GM12864 (cell line): ENCODE results near the gene PCYT2.

ENCODE experiments used
- DNase-seq: peaks from one replicate; pipeline ENCODE4 v3.0.0-alpha.2; 2011; ENCODE audit warnings: low read depth
- H3K4me3 ChIP-seq: 2 replicates; pipeline ENCODE4 v1.5.1; 2011; ENCODE audit warnings: mild to moderate bottlenecking, low read depth, low read length, control low read depth
- TF ChIP-seq, protein P1 (sequence below): IDR thresholded peaks from 2 replicates; pipeline ENCODE4 v1.5.1; 2011; ENCODE audit warnings: low read depth, mild to moderate bottlenecking, moderate library complexity, low read length, control low read depth, inconsistent platforms; ENCODE audit errors: missing control alignments

PCYT2 gene

DNA sequence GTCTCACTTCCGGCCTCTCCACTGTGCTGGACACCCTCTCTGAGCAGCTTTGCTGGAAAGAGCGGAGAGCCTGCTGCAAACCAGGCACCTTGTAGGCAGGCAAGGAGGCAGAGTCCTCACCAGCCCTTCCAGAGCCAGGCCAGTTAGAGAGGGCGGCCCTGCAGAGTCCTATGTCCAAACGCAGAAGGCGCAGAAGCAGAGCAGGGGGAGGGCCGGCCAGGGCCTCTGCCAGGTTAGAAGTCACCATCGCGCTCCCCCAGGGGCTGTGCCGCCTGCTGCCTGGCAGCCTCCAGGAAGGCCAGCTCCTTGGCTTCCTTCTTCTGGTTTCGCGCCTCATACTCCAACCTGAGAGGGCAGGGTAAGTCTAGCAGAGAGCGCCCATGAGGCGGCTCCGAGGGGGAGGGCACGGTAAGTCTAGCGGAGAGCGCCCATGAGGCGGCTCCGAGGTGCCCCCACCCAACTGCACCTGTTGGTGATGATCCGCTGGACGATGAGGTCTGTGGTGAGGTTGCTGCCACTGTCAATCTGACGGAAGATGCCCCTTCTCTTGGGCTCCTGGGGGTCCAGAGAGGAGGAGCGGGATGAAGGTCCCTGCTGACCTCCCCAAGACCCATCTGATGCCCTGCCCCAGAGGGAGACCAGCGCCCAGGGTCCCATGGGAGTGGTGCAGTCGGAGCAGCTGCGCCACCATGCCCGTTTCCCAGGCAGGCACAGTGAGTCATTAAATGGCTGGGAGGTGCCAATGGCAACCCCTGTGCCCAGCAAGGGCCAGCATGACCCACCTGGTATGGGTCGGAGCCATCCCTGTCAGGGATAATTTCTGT, 6.4 kb downstream of the PCYT2 start:
- DNase-seq, result no peak
- no peak overlapping the region for H3K4me3 ChIP-seq
- TF ChIP-seq, protein P1, sequence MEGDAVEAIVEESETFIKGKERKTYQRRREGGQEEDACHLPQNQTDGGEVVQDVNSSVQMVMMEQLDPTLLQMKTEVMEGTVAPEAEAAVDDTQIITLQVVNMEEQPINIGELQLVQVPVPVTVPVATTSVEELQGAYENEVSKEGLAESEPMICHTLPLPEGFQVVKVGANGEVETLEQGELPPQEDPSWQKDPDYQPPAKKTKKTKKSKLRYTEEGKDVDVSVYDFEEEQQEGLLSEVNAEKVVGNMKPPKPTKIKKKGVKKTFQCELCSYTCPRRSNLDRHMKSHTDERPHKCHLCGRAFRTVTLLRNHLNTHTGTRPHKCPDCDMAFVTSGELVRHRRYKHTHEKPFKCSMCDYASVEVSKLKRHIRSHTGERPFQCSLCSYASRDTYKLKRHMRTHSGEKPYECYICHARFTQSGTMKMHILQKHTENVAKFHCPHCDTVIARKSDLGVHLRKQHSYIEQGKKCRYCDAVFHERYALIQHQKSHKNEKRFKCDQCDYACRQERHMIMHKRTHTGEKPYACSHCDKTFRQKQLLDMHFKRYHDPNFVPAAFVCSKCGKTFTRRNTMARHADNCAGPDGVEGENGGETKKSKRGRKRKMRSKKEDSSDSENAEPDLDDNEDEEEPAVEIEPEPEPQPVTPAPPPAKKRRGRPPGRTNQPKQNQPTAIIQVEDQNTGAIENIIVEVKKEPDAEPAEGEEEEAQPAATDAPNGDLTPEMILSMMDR, result no peak

DNA sequence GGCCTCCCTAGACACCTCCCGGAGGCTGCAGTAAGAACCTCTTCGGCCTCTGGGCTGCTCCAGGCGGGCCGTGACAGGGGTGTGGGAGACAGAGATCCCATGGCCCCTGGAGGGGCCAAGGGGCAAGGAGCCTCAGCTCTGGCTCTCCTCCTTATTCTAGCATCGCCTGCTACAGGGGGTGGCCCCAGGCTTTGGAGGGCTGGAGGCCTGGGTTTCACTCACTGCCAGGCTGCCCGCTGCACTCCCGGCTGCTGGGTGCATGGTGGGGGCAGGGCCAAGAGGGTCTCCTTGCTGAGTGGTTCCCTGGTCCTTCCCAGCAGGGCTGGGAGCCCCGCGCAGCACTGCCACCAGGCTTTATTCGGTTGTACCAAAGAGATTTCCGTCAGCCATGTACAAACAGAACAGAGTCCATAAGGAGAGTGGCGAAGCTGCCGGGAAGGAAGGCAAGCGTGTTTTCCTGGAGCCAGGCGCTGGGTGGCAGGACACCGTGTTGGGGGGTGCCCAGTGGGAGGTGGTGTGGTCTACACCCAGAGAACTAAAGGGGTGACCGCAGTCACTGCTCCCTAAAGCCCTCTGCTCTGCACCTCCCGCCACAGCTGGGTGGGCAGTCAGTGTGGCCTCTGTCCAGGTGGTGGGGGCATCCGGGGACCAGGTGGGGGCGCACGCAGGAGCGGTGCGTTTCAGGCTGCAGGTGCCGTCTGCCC, 7.2 kb downstream of the PCYT2 start:
- no peak for DNase-seq
- no peak overlapping the region for H3K4me3 ChIP-seq
- TF ChIP-seq, protein P1, result no peak

DNA sequence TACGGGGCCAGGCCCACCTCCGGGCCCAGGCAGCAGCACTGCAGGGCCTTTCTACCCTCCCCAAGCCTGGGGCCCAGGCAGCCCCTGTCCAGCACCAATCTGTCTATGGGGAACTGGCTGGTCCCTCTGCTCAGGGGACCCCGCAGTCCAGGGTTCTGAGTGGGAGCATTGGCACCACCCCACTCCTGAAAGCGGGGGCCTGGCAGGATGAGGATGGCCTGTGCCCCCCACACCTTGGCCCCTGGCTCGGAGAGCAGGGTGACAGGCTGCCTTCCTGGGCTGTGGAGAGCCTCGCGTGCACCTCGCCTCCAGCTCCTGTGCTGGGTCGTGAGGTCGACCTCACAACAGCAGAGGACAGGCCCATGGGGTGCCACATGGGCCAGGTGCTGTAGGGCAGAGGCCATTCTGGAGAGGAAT, 7.8 kb downstream of the PCYT2 start:
- TF ChIP-seq, protein P1, result no peak
- H3K4me3 ChIP-seq, result no peak overlapping the region
- no peak for DNase-seq

DNA sequence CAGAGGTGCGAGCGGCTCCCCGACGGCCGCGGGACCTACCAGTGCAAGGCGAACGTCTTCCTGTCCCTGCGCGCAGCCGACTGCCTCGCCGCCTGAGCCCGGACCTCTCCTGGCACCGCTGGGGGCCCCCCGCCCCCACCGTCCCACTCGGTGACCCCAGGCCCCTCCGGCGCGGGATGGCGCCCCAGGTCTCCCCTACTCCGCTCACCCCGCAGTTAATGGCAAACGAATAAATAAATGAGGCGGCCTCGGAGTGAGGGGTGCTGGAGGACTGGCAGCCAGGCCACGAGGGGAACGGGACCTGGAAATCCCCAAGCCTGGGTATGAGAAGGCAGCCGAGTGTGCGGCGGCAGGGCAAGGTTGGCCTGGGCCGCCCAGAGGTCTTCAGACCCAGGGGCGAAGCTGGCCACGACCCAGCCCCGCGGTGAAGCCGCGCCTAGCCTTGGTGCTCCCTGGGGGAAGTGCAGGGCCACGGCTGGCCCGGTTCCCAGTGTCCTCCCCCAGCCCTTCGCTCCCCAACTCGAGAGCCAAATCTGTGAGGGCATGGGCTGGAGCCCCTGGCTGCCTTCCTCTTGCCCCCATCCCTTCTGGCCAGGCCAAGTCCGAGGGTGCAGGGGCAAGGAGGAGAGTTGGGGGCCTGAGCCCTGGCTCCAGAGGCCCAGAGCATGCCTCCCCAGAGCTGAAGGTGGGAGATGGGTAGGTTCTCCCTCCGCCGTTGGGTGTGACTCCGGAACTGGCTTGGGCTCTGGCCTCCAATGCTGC, 8.4 kb downstream of the PCYT2 start:
- DNase-seq, result no peak
- TF ChIP-seq, protein P1, result no peak
- H3K4me3 ChIP-seq, result no peak overlapping the region

DNA sequence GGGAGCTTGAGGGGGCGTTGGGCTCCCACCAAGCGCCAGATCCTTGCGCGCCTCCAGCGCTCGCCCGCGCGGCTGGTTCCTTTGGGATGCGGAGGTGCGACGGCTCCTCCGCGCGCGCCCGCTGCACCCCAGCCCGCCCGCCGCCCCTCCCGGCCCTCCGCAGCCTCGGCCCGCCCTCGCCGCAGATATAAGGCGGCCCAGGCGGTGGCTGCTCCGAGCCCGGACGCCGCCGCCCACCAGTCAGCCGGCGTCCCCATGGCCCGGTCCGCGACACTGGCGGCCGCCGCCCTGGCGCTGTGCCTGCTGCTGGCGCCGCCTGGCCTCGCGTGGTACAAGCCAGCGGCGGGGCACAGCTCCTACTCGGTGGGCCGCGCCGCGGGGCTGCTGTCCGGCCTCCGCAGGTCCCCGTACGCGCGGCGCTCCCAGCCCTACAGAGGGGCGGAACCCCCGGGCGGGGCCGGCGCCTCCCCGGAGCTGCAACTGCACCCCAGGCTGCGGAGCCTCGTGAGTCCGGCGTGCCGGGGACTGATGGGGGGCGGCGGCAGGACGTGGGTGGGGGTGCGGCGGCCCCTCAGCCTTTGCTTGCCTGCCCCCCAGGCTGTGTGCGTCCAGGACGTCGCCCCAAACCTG, 9.1 kb downstream of the PCYT2 start, which contains the start of gene NPB:
Gene NPB (plus strand): TSS at position 216 of the 630 bp plus-strand sequence. CDS start 40 bp downstream, at position 256.
- H3K4me3 ChIP-seq, result no peak within 1 kb of the TSS
- TF ChIP-seq, protein P1, result no peak
- no peak for DNase-seq

DNA sequence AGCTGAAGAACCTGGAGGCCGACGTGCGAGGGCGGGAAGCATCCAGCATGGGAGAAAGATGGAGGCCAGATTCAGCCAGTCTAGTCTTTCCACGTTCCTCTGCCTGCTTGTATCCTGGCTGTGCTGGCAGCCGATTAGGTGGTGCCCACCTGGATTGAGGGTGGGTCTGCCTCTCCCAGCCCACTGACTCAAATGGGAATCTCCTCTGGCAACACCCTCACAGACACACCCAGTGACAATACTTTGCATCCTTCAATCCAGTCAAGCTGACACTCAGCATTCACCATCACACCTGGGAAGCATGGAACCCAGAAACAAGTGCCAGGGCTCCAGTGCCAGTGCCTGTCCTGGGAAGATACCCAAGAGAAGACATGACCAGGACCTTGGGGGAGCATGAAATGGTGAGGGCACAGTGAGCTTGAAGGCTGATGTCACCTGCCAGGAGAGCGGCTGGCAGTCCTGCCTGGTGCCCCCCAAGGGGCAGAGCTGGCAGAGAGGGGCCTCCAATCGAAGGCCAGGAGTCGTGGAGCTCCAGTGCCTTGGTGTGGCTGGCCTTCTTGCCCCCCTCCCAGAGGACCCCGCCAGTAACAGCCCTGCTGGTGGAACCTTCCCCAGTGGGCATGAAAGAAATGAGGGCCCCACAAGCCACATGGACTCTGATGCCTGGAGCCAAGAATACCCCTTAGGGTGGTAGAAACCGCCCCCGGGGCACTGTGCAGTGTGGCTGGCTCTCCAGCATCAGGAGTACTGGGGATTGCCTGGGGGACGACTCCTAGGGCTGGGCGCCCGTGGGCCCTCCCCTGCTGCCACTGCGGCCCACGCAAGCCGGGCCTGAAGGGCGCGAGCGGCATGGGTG, 9.8 kb downstream of the PCYT2 start:
- DNase-seq, result no peak
- TF ChIP-seq, protein P1, result no peak
- H3K4me3 ChIP-seq, result no peak overlapping the region
